ENCODE measurements around the gene PIK3C3.

Gene PIK3C3

DNA sequence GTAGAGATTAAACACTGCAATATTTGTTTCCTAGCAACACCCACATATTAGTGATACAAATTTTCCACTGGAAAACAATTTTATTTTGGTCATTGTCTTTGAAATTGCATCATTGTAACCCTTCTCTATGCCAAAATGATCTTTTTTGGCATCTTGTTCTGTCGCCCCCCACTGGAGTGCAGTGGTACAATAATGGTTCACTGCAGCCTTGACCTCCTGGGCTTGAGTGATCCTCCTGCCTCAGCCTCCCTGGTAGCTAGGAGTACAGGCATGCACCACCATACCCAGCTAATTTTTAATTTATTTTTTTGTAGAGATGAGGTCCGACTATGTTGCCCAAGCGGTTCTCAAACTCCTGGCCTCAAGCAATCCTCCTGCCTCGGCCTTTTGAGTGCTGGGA, 117.4 kb downstream of the PIK3C3 start:
- TF ChIP-seq, protein P1, sequence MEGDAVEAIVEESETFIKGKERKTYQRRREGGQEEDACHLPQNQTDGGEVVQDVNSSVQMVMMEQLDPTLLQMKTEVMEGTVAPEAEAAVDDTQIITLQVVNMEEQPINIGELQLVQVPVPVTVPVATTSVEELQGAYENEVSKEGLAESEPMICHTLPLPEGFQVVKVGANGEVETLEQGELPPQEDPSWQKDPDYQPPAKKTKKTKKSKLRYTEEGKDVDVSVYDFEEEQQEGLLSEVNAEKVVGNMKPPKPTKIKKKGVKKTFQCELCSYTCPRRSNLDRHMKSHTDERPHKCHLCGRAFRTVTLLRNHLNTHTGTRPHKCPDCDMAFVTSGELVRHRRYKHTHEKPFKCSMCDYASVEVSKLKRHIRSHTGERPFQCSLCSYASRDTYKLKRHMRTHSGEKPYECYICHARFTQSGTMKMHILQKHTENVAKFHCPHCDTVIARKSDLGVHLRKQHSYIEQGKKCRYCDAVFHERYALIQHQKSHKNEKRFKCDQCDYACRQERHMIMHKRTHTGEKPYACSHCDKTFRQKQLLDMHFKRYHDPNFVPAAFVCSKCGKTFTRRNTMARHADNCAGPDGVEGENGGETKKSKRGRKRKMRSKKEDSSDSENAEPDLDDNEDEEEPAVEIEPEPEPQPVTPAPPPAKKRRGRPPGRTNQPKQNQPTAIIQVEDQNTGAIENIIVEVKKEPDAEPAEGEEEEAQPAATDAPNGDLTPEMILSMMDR (IDR thresholded peaks at IDR 0.05; ENCODE audit: low read depth, low read length): no peak
- H3K4me3 ChIP-seq (replicated peaks in 1 of 2; ENCODE audit: low read depth in 2 of 2, low read length in 2 of 2): no peak overlapping the region
- DNase-seq (ENCODE audit: low read depth in 2 of 2): peak; percentile 8 to 14

DNA sequence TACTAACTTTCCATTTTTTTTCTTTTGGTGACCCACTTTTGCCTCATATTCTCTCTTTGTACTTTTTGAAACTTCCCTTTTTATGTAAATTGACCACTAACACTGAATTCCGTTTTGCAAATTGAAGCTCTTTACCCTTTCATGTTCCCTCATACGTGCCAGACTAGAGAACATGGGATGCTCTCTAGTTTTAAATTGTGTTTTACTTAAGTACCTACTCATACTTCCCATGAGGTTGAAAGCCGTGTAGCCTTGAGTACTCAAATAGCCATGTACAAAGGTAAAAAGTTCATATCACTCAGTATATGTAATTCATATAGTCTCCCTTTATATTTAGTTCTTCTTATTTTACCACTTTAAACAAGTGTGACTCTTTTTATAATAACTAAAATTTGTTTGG, 119.7 kb downstream of the PIK3C3 start:
- H3K4me3 ChIP-seq (replicated peaks in 1 of 2; ENCODE audit: low read depth in 2 of 2, low read length in 2 of 2): no peak overlapping the region
- TF ChIP-seq, protein P1 (IDR thresholded peaks at IDR 0.05; ENCODE audit: low read depth, low read length): no peak
- no peak for DNase-seq (ENCODE audit: low read depth in 2 of 2)

DNA sequence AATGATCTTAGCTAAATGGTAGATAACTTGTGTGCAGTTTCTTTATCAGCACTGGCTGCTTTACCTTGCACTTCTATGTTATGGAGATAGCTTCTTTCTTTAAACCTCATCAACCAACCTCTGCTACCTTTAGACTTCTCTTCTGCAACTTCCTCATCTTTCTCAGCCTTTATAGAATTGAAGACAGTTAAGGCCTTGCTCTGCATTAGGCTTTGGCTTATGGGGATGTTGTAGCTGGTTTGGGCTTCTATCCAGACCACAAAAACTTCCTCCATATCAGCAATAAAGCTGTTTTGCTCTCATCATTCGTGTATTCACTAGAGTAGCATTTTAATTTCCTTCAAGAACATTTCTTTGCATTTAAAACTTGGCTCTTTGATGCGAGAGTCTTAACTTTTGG, 123.7 kb downstream of the PIK3C3 start:
- H3K4me3 ChIP-seq (replicated peaks in 1 of 2; ENCODE audit: low read depth in 2 of 2, low read length in 2 of 2): no peak overlapping the region
- DNase-seq (ENCODE audit: low read depth in 2 of 2): peak; percentile 13 to 64
- TF ChIP-seq, protein P1 (IDR thresholded peaks at IDR 0.05; ENCODE audit: low read depth, low read length): no peak

DNA sequence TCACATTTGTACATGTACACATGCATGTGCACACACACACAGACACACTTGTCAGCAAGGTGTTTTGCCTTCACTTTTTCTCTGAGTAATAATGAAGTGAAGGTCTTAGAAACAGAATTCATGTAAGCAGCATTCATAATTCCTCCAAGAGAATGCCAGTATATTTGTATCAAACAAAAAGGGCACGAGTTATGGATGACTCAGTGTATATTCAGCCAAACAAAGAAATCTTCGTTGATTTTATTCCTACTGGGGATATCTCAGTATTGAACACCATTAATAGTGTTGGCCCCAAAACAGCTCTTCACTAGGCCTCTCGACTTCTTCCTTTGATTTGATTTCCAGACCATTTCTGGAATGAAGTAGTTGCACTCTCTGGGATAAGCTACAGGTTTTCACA, 125.3 kb downstream of the PIK3C3 start:
- TF ChIP-seq, protein P1 (IDR thresholded peaks at IDR 0.05; ENCODE audit: low read depth, low read length): no peak
- H3K4me3 ChIP-seq (replicated peaks in 1 of 2; ENCODE audit: low read depth in 2 of 2, low read length in 2 of 2): no peak overlapping the region
- DNase-seq (ENCODE audit: low read depth in 2 of 2): peak in 1 of 2 donors; percentile 28

DNA sequence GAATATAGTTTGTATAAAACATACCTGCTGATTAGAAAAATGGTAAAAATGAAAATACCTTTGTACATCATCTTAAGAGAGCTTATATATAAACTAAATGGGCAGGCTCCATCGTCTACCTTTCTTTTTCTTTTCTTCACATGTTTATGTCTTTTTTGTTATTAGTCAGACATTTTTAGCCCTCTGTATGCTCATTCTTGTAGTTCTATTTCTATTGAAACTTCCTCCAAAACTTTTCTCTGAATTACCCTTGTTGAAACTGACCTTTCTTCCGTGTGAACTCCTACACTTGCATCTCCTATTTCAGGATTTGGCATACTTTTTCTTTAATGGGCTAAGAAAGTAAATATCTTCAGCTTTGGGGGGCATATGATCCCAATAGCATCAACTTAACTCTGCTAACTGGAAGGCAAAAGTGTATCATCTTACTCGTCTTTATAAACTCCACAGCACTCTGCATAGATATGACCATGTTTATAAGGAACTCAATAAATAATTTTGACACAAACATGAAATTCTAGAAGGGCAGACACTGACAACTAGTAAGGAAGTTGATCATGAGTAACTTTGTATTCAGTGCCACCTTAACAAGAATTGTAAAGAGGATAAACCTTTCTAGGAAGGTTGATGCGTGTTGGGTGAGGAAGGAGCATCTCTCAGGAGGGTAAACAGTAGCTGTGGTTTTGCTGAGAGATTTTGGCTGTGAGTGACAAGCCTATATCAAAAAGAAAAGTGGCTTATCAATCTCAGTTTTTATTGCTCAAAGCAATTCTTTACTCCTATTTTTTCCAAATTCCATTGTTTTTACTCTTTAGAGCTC, 127.6 kb downstream of the PIK3C3 start:
- DNase-seq (ENCODE audit: low read depth in 2 of 2): no peak
- TF ChIP-seq, protein P1 (IDR thresholded peaks at IDR 0.05; ENCODE audit: low read depth, low read length): no peak
- no peak overlapping the region for H3K4me3 ChIP-seq (replicated peaks in 1 of 2; ENCODE audit: low read depth in 2 of 2, low read length in 2 of 2)

DNA sequence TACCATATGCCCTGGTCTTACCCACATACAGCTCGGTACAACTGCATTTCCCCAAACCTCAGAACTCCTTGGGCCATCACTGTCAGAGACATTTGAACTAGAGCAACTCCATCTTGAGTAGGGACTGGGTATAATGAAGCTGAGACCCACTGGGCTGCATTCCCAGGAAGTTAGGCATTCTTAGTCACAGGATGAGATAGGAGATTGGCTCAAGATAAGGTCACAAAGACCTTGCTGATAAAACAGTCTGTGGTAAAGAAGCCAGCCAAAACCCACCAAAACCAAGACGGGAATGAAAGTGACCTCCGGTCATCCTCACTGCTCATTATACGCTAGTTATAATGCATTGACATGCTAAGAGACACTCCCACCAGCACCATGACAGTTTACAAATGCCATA, 131.3 kb downstream of the PIK3C3 start:
- no peak overlapping the region for H3K4me3 ChIP-seq (replicated peaks in 1 of 2; ENCODE audit: low read depth in 2 of 2, low read length in 2 of 2)
- TF ChIP-seq, protein P1 (IDR thresholded peaks at IDR 0.05; ENCODE audit: low read depth, low read length): no peak

More for the DNA sequence above, 131.3 kb downstream of the PIK3C3 start:
- DNase-seq (ENCODE audit: low read depth in 2 of 2): no peak

Measured in cardiac fibroblast (primary cell).